ENCODE data around the gene LYAR.

DNA sequence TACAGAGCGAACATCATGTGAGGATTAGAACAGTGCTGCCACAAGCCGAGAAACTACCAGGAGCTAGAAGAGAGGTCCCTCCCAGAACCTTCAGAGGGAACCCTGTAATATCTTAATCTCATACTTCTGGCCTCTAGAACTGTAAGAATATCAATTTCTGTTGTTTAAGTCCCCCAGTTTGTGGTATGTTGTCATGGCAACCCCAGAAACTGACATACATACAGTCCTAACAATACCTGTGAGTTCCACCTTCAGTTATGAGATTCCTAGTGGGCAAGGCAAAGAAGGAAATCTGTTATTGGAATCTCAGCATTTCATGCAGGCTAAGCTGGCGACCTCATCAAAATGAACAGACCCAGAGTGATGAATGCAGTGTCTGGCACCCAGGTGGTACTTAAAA lies 42.6 kb upstream of the LYAR start:
- TF ChIP-seq, protein P1, sequence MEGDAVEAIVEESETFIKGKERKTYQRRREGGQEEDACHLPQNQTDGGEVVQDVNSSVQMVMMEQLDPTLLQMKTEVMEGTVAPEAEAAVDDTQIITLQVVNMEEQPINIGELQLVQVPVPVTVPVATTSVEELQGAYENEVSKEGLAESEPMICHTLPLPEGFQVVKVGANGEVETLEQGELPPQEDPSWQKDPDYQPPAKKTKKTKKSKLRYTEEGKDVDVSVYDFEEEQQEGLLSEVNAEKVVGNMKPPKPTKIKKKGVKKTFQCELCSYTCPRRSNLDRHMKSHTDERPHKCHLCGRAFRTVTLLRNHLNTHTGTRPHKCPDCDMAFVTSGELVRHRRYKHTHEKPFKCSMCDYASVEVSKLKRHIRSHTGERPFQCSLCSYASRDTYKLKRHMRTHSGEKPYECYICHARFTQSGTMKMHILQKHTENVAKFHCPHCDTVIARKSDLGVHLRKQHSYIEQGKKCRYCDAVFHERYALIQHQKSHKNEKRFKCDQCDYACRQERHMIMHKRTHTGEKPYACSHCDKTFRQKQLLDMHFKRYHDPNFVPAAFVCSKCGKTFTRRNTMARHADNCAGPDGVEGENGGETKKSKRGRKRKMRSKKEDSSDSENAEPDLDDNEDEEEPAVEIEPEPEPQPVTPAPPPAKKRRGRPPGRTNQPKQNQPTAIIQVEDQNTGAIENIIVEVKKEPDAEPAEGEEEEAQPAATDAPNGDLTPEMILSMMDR (conservative IDR thresholded peaks at IDR 0.05; ENCODE audit: low read depth, low read length), result no peak
- TF ChIP-seq POLR2A (IDR thresholded peaks at IDR 0.05; ENCODE audit: low read depth, low read length) (no peak), MXI1 (IDR thresholded peaks at IDR 0.05; ENCODE audit: borderline replicate concordance, low read depth, low read length) (no peak), RCOR1 (IDR thresholded peaks at IDR 0.05; ENCODE audit: insufficient replicate concordance, low read length) (no peak), NFE2L2 (IDR thresholded peaks at IDR 0.05; ENCODE audit: low read depth, low read length) (no peak), RAD21 (IDR thresholded peaks at IDR 0.05; ENCODE audit: low read length) (no peak), MAZ (IDR thresholded peaks at IDR 0.05; ENCODE audit: borderline replicate concordance, low read depth, low read length) (no peak)
- TF ChIP-seq, protein P2, sequence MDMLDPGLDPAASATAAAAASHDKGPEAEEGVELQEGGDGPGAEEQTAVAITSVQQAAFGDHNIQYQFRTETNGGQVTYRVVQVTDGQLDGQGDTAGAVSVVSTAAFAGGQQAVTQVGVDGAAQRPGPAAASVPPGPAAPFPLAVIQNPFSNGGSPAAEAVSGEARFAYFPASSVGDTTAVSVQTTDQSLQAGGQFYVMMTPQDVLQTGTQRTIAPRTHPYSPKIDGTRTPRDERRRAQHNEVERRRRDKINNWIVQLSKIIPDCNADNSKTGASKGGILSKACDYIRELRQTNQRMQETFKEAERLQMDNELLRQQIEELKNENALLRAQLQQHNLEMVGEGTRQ (IDR thresholded peaks at IDR 0.05; ENCODE audit: low read depth, low read length), result no peak
